Stomach (tissue), 9 donors: ENCODE results near the gene NAA35. TPM values are rescaled to one million over a fixed set of nuclear protein-coding genes. Genes with fewer than 3 reads are reported as not detected.

ENCODE experiments used
- DNase-seq, 2 donors: peaks; one replicate each; pipeline versions ENCODE4 v3.0.0 to v3.0.0-alpha.2; 2013 to 2019
- H3K27ac ChIP-seq, 5 donors: fragments of 200-600 bp in 4 of 5; sonication (generic) in 4 of 5; one replicate each; pipeline ENCODE4 v1.5.1; 2013 to 2019; ENCODE audit warnings: mild to moderate bottlenecking in 1 of 5, moderate library complexity in 1 of 5
- H3K27me3 ChIP-seq, 3 donors: fragments of 200-600 bp; sonication (generic); one replicate each; pipeline ENCODE4 v1.5.1; 2017 to 2019; ENCODE audit warnings: mixed run types in 1 of 3
- H3K36me3 ChIP-seq, 4 donors: fragments of 200-600 bp; sonication (generic); 1 replicate in 3 of 4; 2 replicates in 1 of 4; pipeline ENCODE4 v1.5.1; 2016 to 2019
- H3K4me1 ChIP-seq, 4 donors: fragments of 200-600 bp; sonication (generic); one replicate each; pipeline ENCODE4 v1.5.1; 2016 to 2019
- H3K4me3 ChIP-seq, 4 donors: fragments of 200-600 bp; sonication (generic) in 3 of 4; one replicate each; pipeline ENCODE4 v1.5.1; 2016 to 2019; ENCODE audit warnings: mild to moderate bottlenecking in 1 of 4
- H3K9me3 ChIP-seq, 4 donors: fragments of 200-600 bp; sonication (generic); one replicate each; pipeline ENCODE4 v1.5.1; 2016 to 2019
- EP300 ChIP-seq: sonication (generic); formaldehyde crosslinking; IDR thresholded peaks from one replicate; pipeline ENCODE4 v1.6.1; 2017; ENCODE audit warnings: antibody characterized with exemption
- POLR2A ChIP-seq, 4 donors: fragments of 450-650 bp; IDR thresholded peaks; one replicate each; pipeline ENCODE4 v1.6.1; 2016; ENCODE audit warnings: antibody characterized with exemption in 4 of 4, control low read depth in 2 of 4, mild to moderate bottlenecking in 1 of 4, moderate library complexity in 1 of 4
- POLR2AphosphoS5 ChIP-seq, 3 donors: sonication (generic); formaldehyde crosslinking; IDR thresholded peaks; one replicate each; pipeline ENCODE4 v1.6.1; 2016; ENCODE audit warnings: antibody characterized with exemption in 3 of 3
- WGBS, 5 donors: extraction: QIAGEN DNeasy Blood & Tissue Kit in 3 of 5; methylation state at CpG; one replicate each; pipeline versions ENCODE4 v1.1.5 to v1.1.7; 2013 to 2018; 5-methylcytosine and 5-hydroxymethylcytosine counted together
- intact Hi-C: fragments of 100-400 bp; cut with DNase I; formaldehyde crosslinking; loops from one replicate; pipeline ENCODE4 v1.15.1; 2023; ENCODE audit warnings: low total_unique reads
- polyA plus RNA-seq, 3 donors: library from polyadenylated mRNA; stranded (reverse); fragments of 200-250 nt; gene quantifications; one replicate each; pipeline ENCODE4 v1.2.3, GENCODE V29; 2013
- total RNA-seq, 5 donors: library from RNA; depleted of rRNA; stranded (reverse); fragments of >200 nt; gene quantifications; one replicate each; pipeline versions ENCODE4 v1.1.0 to v1.2.3, GENCODE V29; 2014 to 2016
- TF ChIP-seq, protein P1 (sequence below), 7 experiments: fragments of 450-650 bp in 4 of 7; fragments of 200-600 bp in 3 of 7; sonication (generic) in 3 of 7; IDR thresholded peaks; one replicate each; pipeline ENCODE4 v1.5.1; 2016 to 2019; ENCODE audit warnings: antibody characterized with exemption in 7 of 7, control low read depth in 2 of 7, mild to moderate bottlenecking in 1 of 7
- donor health status: healthy with polysubstance abuse.
- donor health status: Bipolar disorder and iron deficiency.
- donor health status: healthy.

Gene NAA35
- total and polyA plus RNA-seq, 8 donors: 6.0 to 67.0 (median 10.4) TPM

DNA sequence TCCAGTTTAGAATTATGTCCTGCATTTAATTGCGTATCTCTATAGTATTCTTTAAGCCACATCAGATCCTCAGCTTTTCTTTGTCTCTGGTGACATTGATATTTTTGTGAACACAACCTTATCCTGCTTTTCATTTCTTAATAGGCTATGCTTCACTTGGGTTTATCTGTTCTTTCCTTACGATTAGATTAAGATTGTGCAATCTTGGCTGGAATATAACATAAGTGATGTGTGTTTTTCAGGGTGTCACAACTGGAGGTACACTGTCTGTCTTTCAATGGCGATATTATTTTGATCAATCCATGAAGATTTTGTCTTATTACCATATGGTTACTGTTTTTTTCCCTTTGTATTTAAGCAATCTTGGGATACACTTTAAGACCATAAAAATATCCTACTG, 23.6 kb downstream of the NAA35 start:
- peaks cover 0 to 86% (median 77%) of the 10 kb centered on the region in 4 donors for H3K36me3 ChIP-seq
- peaks cover 0 to 26% (median 9%) of the 10 kb centered on the region in 4 donors for H3K4me1 ChIP-seq
- no peak overlapping the region for H3K4me3 ChIP-seq
- TF ChIP-seq, protein P1, sequence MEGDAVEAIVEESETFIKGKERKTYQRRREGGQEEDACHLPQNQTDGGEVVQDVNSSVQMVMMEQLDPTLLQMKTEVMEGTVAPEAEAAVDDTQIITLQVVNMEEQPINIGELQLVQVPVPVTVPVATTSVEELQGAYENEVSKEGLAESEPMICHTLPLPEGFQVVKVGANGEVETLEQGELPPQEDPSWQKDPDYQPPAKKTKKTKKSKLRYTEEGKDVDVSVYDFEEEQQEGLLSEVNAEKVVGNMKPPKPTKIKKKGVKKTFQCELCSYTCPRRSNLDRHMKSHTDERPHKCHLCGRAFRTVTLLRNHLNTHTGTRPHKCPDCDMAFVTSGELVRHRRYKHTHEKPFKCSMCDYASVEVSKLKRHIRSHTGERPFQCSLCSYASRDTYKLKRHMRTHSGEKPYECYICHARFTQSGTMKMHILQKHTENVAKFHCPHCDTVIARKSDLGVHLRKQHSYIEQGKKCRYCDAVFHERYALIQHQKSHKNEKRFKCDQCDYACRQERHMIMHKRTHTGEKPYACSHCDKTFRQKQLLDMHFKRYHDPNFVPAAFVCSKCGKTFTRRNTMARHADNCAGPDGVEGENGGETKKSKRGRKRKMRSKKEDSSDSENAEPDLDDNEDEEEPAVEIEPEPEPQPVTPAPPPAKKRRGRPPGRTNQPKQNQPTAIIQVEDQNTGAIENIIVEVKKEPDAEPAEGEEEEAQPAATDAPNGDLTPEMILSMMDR (IDR thresholded peaks at IDR 0.05): no peak
- TF ChIP-seq EP300 (no peak), POLR2A (IDR thresholded peaks at IDR 0.05) (no peak)
- H3K9me3 ChIP-seq: no peaks in the 10 kb centered on the region
- no peak overlapping the region for H3K27ac ChIP-seq
- no peak for DNase-seq
- intact Hi-C loops: no loop called here
- H3K27me3 ChIP-seq: no peaks in the 10 kb centered on the region
- 68 to 87% (median 74%) methylated on average over 3 of the region's 3 CpGs for WGBS, 5 donors

DNA sequence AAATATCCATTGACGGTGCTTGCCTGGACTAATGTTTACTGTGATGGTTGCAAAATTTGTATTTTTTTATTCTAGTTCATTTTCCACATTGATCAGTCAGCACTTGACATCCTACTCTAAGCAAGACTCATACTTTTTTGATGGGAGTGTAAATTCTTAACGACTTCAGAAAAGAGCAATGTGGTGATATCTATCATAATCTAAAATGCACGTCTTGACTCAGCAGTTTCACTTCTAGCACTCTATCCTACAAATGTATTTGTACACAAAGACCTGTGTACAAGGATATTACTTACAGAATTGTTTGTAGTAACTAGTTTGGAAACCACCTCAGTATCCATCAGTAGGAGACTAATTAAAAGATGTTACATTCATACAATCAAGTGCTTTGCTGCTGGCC, 24.0 kb downstream of the NAA35 start:
- WGBS, 5 donors: 76 to 86% (median 84%) methylated on average over 3 of the region's 3 CpGs
- Histone ChIP-seq H3K4me1 (peaks cover 0 to 22% (median 8%) of the 10 kb centered on the region in 4 donors), H3K27ac (no peak overlapping the region), H3K9me3 (no peaks in the 10 kb centered on the region), H3K36me3 (peaks cover 0 to 90% (median 81%) of the 10 kb centered on the region in 4 donors), H3K27me3 (no peaks in the 10 kb centered on the region), H3K4me3 (no peak overlapping the region)
- TF ChIP-seq EP300 (no peak), POLR2A (IDR thresholded peaks at IDR 0.05) (no peak), POLR2AphosphoS5 (IDR thresholded peaks at IDR 0.05) (no peak)
- TF ChIP-seq, protein P1 (IDR thresholded peaks at IDR 0.05): no peak
- no peak for DNase-seq
- intact Hi-C loops: no loop called here

DNA sequence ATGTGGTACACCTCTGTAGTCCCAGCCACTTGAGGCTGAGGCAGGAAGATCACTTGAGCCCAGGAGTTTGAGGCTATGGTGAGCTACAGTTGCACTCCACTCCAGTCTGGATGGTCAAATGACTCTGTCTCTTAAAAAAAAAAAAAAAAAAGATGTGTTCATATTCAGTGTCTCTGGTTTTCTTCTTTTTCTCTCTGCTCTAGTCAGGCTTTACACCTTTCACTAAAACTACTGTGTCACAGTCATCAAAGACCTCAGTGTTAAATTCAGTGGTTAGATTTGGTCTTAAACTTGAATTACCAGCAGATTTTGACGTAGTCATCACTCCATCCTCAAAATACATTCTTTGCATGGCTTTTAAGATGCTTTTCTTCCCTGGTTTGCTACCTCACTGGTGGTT, 28.8 kb downstream of the NAA35 start:
- WGBS, 5 donors: 94 to 98% (median 97%) methylated on average over 1 of the region's 1 CpG
- H3K27ac ChIP-seq: no peak overlapping the region
- no peak overlapping the region for H3K4me3 ChIP-seq
- peaks cover 0 to 90% (median 80%) of the 10 kb centered on the region in 4 donors for H3K36me3 ChIP-seq
- H3K9me3 ChIP-seq: no peaks in the 10 kb centered on the region
- TF ChIP-seq POLR2A (IDR thresholded peaks at IDR 0.05): no peak
- TF ChIP-seq EP300: no peak
- TF ChIP-seq POLR2AphosphoS5 (IDR thresholded peaks at IDR 0.05): no peak
- TF ChIP-seq, protein P1 (IDR thresholded peaks at IDR 0.05): no peak
- DNase-seq: no peak
- H3K27me3 ChIP-seq: no peaks in the 10 kb centered on the region
- intact Hi-C loops: no loop called here
- H3K4me1 ChIP-seq: no peaks in the 10 kb centered on the region

DNA sequence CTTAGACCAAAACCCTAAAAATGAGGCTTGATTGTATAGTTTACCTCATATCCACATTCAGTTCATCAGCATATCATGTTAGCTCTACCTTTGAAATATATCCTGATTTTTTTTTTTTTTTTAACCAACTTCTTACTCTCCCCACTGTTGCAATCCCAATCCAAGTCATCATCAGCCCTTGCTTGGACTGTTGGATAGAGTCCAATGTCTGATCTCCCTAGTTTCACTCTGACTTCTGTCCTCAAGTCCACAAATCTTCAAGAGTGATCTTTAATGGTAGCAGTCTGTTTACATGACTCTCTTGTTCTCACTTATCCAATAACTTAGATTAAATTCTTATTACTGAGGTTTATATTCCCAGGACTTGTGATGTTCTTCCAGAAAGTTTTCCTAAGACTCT, 30.8 kb downstream of the NAA35 start:
- DNase-seq: peak in 1 of 2 donors; percentile 13
- Histone ChIP-seq H3K27ac (no peak overlapping the region), H3K27me3 (no peaks in the 10 kb centered on the region), H3K4me3 (no peak overlapping the region), H3K9me3 (no peaks in the 10 kb centered on the region), H3K4me1 (no peaks in the 10 kb centered on the region), H3K36me3 (peaks cover 5 to 94% (median 80%) of the 10 kb centered on the region in 4 donors)
- intact Hi-C loops: no loop called here
- TF ChIP-seq EP300 (no peak), POLR2AphosphoS5 (IDR thresholded peaks at IDR 0.05) (no peak), POLR2A (IDR thresholded peaks at IDR 0.05) (no peak)
- TF ChIP-seq, protein P1 (IDR thresholded peaks at IDR 0.05): no peak
